ENCODE data around the gene FRS3. TPM values are rescaled to one million over a fixed set of nuclear protein-coding genes. Genes with fewer than 3 reads are reported as not detected.

The FRS3 gene
- total and polyA plus RNA-seq, 2 of the 13 experiments (the other 11 are each of a cell fraction or from before 2014, with no cell fraction given), result 3.0 to 7.4 TPM

DNA sequence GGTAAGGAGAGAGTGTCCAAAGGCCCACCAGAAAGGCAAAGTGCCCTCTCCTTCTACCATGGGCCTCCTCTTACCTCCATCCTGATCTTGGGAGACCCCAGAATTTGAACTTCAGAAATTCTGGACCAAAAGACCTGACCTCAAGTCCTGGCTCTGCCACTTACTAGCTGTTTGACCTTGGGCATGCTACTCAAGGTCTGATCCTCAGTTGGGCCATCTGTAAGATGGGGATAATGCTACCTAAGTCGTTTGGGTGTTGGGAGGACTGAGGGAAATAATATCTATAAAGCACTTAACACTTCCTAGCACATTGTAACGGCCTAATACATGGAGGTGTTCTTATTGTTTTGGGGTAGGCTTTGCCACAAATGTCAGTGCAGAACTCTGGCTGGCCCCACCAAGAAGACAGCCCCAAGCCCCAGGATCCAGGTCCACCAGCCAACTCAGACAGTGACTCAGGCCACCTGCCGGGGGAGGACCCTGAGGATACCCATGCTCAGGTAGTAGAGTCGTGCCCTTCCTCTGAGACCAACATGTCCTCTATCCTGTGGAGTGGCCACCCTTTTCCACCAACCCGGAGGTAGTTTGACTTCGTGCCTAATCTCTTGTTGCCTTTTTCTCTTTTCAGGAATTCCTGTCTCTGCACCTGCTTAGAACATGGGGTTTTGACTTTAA is 3.5 kb upstream of the FRS3 start:
- CTCF ChIA-PET (ENCODE audit: low intra/inter-chr PET ratio, low total read pairs), result no interaction called here
- H2AFZ ChIP-seq (ENCODE audit: low read length), result no peak overlapping the region
- H3K27ac ChIP-seq (ENCODE audit: extremely low read length, insufficient read depth, low read length), result no peak overlapping the region
- FAIRE-seq (no peak), ATAC-seq (no peak), DNase-seq (ENCODE audit: low spot score) (no peak)
- H3K79me2 ChIP-seq (ENCODE audit: insufficient read depth, low read length), result peaks cover 14% of the 10 kb centered on the region
- H3K4me1 ChIP-seq (ENCODE audit: insufficient read depth, low read length), result peaks cover 31% of the 10 kb centered on the region
- intact Hi-C loops (cut with micrococcal nuclease; ENCODE audit: unreplicated experiment) (loop anchor here (5.0 kb wide), 1 partner anchor 154 kb away; no protein-coding TSS in a partner anchor), in situ Hi-C loops (cut with HindIII; ENCODE audit: extremely low pct_ligation_motif_present, low pct_unique_long_range_greater_than_20kb) (loop anchor here (5.0 to 25.0 kb wide), 2 partner anchors 264 to 429 kb away; partner anchors contain the start of gene MRPS10)
- WGBS (ENCODE audit: low lambda C conversion rate), result 69% methylated on average over 5 of the region's 6 CpGs
- no peaks in the 10 kb centered on the region for H4K20me1 ChIP-seq (ENCODE audit: insufficient read depth, low read length)
- H3K4me2 ChIP-seq (ENCODE audit: low read depth, low read length), result no peak overlapping the region
- POLR2A ChIA-PET, result no interaction called here
- TF ChIP-seq POLR2G (IDR thresholded peaks at IDR 0.05; ENCODE audit: low read depth, low read length) (0 out of 2 replicates have a peak, but pooled peaks have one; percentile 14), ZMYM3 (CRISPR knock-in tag; IDR thresholded peaks at IDR 0.05) (peak; percentile 48; the same call in 1 of the 2 replicates), TGIF2 (CRISPR knock-in tag; IDR thresholded peaks at IDR 0.05) (no peak), ZNF777 (CRISPR knock-in tag; IDR thresholded peaks at IDR 0.05) (no peak), ISX (CRISPR knock-in tag; conservative IDR thresholded peaks at IDR 0.05) (no peak), ZNF570 (CRISPR knock-in tag; IDR thresholded peaks at IDR 0.05; ENCODE audit: borderline replicate concordance) (no peak), HNRNPH1 (optimal IDR thresholded peaks at IDR 0.05; ENCODE audit: low read depth, low read length) (no peak), DMAP1 (CRISPR knock-in tag; IDR thresholded peaks at IDR 0.05) (no peak), ZNF629 (CRISPR knock-in tag; conservative IDR thresholded peaks at IDR 0.05) (peak; percentile 84), FOXC1 (CRISPR knock-in tag; IDR thresholded peaks at IDR 0.05; ENCODE audit: borderline replicate concordance) (no peak), KMT2A (CRISPR knock-in tag; IDR thresholded peaks at IDR 0.05) (no peak)
- TF ChIP-seq, protein P1, sequence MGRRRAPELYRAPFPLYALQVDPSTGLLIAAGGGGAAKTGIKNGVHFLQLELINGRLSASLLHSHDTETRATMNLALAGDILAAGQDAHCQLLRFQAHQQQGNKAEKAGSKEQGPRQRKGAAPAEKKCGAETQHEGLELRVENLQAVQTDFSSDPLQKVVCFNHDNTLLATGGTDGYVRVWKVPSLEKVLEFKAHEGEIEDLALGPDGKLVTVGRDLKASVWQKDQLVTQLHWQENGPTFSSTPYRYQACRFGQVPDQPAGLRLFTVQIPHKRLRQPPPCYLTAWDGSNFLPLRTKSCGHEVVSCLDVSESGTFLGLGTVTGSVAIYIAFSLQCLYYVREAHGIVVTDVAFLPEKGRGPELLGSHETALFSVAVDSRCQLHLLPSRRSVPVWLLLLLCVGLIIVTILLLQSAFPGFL (CRISPR knock-in tag; IDR thresholded peaks at IDR 0.05), result no peak
- no peak overlapping the region for H3K4me3 ChIP-seq (replicated peaks in 1 of 3; ENCODE audit: insufficient read depth in 1 of 3, low read depth in 2 of 3, low read length in 3 of 3)
- BruUV-seq (replicated peaks), result no TSS peak
- H3K9ac ChIP-seq (ENCODE audit: insufficient read depth, low read depth, low read length), result no peak overlapping the region
- H3K36me3 ChIP-seq (replicated peaks in 1 of 2; ENCODE audit: control insufficient read depth in 1 of 2, insufficient read depth in 2 of 2, low read length in 2 of 2), result no peaks in the 10 kb centered on the region
- no peaks in the 10 kb centered on the region; a peak in 2 of 5 replicates for H3K27me3 ChIP-seq (ENCODE audit: control insufficient read depth in 1 of 2, insufficient read depth in 2 of 2, low read length in 2 of 2)
- no peaks in the 10 kb centered on the region for H3K9me3 ChIP-seq (ENCODE audit: low read length)
